SH-SY5Y (cell line): Measurements from ENCODE around the gene FGD4.

Experiments used
- GATA2 ChIP-seq: IDR thresholded peaks from 2 replicates; pipeline ENCODE4 v1.6.1; 2011; ENCODE audit warnings: mild to moderate bottlenecking, low read depth, low read length
- GATA3 ChIP-seq: IDR thresholded peaks from 2 replicates; pipeline ENCODE4 v1.6.1; 2011; ENCODE audit warnings: low read depth, mild to moderate bottlenecking, low read length, moderate library complexity

DNA sequence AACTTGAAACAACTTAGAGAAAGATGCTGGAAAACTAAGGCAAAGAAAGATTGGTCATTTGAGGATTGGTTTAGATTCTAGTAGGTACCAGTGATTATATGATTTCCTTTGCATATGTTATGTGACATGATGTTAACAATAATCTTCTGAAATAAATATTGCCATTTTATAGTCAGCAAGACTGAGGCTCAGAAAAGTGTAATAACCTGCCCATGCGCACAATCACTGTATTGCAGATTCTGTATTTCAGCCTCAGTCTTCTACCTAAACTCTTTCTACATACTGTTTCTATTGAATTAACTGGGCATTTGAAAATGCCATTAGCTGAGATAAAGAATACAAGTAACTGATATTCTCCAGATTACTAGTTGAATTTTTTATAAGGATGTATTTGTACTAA is 61.3 kb downstream of the FGD4 start:
- TF ChIP-seq GATA2 (no peak), GATA3 (no peak)
